Right lobe of liver (tissue), 4 donors: ENCODE results near the gene TSPO.

Experiments used
- CTCF ChIP-seq, 4 donors: fragments of 200-600 bp in 3 of 4; fragments of 450-650 bp in 1 of 4; IDR thresholded peaks; one replicate each; pipeline versions ENCODE4 v1.5.1 to v1.8.0; 2016 to 2022; ENCODE audit warnings: antibody characterized with exemption in 4 of 4, mild to moderate bottlenecking in 2 of 4
- POLR2A ChIP-seq: fragments of 450-650 bp; IDR thresholded peaks from one replicate; pipeline ENCODE4 v1.6.1; 2017; ENCODE audit warnings: antibody characterized with exemption, mild to moderate bottlenecking
- donor health status: DM: no; HTN: no; CAD: no.
- donor health status: DM: no; HTN: no; CAD: no.
- donor health status: DM: no; HTN: yes; CAD: no.

GRCh38 chr22:43191831-43192230 lies 40.5 kb downstream of the TSPO start:
- TF ChIP-seq POLR2A: no peak
- TF ChIP-seq CTCF (IDR thresholded peaks at IDR 0.05): no peak
